Stimulated activated CD8-positive, alpha-beta memory T cell treated with anti-CD3 and anti-CD28 coated beads, Interleukin-2, amount 100 ng/mL, for 1 hour (primary cell): ENCODE results near the gene PSG2.
"Not testable (repeated sequence)": the region's sequence is repeated elsewhere in the genome, so short reads cannot be mapped to it uniquely, and the experiment has no call there.

Experiments used
- DNase-seq, 2 donors: peaks; one replicate each; pipeline ENCODE4 v3.0.0-alpha.2; 2020; ENCODE audit warnings: low read depth in 2 of 2

PSG2 gene

DNA sequence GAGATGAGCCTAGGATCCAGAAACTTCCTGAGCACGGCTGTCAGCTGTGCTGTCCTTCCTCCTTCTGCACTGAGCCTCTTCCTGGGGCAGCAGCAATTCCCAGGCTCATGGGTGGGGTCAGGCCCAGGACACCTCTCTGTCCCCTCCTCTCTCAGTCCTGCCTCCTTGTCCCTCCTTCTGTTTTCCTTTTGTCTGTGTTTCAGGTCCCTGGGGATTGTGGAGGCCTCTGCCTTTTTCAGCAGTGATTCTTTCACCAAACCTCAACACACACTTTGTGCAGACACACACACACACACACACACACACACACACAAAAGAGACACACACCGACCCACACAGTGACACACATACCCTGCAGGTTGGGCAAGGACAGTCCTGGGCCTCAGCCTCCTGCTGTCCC lies at the start of gene PSG2:
TSS of gene PSG2 (minus strand) at position 101 of the 400 bp plus-strand sequence. CDS start 132 bp downstream, outside the sequence.
- DNase-seq: not testable (repeated sequence)

DNA sequence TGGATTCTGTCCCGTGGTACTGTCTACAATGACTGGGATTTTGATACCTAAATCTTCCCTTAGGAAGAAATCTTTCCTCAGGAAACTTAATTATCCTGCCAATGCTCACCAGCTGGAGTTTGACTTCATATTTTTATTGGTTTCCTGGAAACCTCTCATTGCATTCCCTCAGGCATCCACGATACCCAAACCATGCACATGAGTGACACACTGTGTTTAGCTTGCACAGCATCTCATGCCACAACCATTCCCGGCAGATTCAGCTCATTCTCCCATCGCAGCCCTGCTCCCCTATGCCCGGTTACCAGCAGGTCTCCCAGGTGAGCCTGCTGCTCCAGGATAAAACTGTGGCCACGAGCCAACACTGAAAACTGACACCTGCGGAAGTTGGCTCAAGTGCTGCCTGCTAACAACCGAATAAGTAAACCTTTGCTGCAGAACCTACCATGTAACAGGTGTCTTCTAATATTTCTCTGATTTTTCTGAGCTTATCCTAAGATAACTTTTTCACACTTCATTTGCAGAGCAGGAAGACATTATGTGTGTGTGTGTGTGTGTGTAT lies 48.9 kb upstream of the PSG2 start:
- DNase-seq: not testable (repeated sequence)

DNA sequence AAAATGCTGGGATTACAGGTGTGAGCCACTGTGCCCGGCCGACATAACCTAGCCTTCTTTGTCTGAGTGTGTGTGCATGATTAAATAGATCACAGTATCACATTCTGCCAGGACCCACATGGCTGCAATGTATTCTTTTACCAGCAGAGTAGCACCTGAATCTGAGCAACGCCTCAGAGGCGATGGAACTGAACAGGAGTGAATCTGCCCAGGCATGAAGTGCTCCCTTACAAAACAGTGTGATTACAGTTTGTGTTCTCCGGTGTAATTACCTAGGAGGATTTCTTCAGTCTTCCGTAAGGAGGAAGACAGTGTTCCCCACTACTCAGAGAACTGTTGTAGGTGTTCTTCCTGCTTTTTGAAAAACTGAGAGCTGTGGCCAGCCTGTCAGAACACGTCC lies 46.7 kb upstream of the PSG2 start:
- not testable (repeated sequence) for DNase-seq

DNA sequence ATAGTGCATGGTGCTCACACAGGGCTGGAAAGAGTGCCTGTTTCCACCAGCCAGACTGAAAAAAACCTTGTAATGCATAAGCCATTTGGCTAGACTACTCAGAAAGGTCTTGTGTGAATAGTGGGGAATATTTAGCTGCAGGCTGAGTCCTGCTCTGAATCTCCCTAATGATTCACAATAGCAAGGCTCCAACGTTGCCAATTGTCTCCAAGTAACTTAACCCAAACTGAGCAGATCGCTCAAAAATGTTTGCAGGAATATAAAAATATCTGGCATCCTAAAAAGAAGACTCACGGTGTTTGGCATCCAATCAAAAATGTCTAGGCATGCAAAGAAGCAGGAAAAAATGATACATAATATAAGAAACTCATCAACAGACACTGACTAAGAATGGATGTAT lies 44.8 kb upstream of the PSG2 start:
- DNase-seq: not testable (repeated sequence)

DNA sequence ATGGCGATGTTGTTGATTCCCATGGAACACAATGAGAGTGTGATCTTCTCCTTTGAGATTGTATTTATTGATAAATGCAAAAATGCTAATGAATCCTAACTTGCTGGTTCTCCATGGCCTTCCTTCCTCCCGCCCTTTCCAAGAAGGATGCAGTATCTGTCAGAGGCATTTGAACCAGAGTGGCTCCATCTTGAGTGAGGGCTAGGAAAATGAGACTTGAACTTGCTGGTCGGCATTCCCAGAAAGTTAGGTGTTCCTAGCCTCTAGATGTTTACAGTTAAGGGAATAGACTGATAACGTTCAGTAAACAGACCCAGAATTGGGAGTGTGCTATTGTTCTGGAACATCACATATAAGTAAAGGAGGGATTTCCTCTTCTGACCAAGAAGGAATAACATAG lies 44.2 kb upstream of the PSG2 start:
- no peak for DNase-seq

DNA sequence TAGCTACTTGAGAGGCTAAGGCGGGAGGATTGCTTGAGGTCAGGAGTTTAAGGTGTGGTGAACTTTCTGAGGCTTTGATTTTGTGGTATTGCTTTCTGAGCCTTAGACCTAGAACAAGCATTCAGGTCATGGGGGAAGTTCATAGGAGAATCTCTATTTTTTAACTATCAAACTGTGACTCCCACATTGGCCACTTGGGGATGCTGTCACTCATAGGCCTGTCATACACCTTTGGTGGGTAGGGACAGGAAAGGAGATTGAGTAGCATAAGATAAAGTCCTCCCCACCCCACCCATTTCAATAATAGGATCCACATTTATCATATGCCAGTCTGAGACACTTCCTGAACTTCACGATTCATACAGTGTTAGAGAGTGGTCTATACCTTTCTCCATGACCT lies 41.9 kb upstream of the PSG2 start:
- DNase-seq: no peak

DNA sequence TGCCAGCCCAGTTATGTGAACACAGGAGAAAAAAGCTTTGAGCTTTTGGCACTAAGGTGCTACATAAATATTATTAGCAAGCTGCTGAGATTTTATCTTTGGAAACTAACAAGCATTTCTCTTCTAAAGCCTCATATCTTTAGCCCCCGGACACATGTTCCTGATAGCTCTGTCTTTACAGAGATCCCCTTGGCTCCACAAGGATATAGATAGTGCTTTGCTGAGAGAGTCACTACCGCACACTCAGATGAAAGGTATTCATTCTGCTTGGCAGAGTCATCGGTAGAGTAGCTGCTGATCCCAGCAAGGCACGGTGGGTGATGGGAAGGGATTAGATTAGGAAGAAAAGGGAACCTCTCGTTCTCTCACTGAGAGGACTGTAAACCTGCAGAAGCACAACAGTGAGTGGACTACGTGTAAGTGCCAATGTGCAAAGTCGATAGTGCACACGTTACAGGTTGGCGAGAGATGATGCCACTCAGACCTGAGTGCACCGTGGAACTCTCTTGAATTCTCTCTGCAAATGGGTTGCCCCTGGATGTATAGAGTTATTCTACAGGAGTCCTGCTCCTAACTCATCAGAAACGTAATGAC lies 38.0 kb upstream of the PSG2 start:
- not testable (repeated sequence) for DNase-seq

DNA sequence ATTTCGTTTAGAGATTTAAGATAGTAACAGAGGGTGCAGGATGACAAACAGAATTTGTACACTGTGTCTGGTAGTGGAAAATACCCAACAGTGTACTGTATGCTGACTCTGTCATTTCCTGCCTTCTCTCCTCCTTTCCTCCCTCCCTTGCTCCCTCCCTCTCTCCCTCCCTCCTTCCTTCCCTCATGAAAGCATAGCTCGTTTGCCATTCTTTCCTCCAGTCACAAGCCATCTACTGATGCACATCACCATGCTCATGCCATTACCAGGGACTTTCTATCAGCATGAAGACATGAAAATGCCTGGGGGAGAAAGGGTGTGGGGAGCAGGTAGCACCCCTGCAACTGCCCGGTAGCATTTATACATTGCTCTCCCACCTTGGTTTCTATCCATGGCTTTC lies 37.0 kb upstream of the PSG2 start:
- DNase-seq: not testable (repeated sequence)

DNA sequence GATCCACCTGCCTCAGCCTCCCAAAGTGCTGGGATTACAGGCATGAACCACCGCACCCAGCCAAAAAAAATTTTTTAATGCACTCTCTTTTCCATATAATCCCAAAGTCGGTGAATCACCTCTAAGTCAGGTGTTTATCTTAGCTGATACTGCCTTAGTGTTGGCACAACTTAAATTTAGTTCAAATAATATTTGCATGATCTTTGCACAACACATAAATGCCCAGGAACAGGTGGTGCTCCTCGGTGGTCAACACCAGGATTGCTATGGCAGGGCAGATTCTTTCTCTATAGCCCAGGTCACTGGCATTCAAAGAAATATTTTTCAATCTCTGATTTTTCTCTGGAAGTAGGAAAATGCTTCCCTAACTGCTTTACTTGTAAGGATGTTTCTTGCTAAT lies 33.9 kb upstream of the PSG2 start:
- DNase-seq: not testable (repeated sequence)

DNA sequence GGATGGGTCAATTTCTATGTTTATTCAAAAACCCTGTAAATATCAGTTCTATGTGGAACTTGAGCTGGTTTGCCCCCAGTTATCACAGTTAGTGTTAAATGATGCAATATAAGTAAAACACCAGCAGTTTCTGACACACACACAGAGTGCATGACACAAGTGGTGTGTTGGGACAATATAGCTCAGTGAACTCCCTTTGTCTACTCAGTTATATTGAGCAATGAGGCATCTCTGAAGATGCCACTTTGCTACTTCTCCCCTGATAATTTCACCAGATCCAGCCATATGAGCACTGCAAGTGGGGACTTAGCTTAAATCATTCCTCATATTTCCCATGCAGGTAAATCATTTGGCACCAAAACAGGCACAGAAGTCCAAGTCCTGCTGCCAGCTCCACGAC lies 33.0 kb upstream of the PSG2 start:
- not testable (repeated sequence) for DNase-seq

DNA sequence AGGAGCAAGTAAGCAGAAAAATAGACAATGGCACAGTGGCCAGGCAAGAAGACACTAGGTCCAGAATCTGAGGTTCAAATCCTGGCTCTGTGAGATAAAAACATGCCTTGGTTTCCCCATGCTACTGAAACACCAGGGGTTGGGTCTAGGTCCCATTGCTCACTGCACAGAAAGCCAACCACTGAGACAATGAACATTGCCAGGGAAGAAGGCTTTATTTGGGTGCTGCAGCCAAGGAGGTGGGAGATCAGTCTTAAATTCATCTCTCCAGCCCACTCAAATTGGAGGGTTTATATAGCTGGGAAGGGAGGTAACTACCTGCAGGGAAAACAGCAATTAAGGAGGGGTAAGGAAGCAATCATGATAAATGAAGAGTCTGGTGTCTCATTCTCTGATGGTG lies 32.6 kb upstream of the PSG2 start:
- DNase-seq: not testable (repeated sequence)

DNA sequence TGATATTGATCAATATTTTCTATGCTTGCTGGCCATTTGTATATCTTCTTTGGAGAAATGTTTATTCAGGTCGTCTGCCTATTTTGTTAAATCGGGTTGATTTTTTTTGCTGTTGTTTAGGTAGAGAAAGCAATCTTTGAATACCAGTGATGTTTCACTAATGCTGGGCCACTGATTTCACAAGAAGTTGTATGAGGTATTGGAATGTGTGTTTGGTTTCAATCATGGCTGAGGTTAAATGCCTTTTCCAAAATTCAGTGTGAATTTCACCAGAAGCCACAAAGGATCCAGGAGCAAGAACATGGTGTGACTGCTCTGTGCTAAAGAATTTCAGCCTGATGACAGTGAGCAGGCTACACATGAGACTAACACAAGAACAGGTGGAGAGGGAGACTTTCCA lies 32.1 kb upstream of the PSG2 start:
- DNase-seq: not testable (repeated sequence)

DNA sequence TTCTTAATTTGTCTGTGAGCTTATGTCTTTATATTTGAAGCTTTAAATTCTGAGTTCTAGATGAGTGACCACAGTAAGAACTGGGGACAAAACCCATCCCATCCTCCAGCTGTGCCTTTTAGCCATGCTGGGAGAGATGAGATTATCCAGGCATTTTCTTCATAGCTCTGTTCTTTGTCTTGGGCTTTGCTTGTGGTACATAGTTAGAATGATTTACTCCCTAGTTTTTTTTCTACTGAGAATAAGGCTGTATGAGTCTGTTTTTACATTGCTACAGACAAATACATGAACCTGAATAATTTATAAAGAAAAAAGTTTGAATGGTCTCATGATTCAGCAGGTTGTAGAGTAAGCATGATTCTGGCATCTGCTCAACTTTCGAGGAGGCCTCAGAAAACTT lies 24.9 kb upstream of the PSG2 start:
- not testable (repeated sequence) for DNase-seq

DNA sequence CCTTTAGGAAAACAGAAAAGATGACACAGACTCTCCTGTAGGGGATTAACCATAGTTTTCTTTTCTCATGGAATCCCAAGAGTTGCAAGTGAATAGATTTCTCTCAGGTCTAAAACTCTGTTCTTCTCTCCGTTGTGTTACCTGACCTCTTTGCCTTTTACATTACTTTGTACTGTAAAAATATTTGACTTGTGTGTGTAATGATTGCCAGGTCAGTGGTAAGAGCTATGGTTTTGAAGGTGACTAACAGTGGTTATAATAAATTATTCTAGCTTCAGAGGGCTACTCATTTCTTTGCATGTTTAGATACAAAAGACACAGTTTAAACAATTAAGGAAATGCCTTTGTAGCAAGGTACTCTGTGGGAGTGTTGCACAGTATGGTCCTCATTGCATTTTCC lies 23.0 kb upstream of the PSG2 start:
- DNase-seq: no peak

DNA sequence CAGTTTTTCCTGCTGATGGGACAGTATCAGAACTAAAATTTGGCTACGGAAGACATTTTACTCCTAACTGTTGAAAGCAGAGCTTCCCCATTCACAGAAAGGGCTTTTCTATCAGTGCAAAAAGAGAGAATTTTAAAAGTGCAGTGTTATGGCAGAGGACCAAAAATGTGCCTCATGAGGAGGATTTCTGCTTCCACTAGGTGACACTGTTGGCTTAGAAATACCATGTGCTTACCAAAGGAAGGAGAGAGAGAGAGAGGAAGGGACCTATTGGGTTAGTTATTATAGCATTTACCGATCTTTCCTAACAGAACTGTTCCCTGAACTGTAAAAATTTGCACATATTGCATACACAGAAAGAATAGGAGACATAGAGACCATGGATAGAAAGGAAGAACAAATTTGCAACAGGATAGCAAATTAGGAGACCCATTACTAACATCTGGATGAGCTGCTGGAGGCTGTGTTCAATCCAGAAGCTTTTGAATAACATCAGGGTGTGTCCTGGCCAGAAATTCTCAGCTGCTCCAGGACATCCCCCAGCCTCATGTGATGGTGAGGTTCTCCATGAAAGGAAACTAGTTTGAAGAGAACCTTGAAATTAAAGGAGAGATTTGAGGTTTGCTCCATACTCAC lies 21.8 kb upstream of the PSG2 start:
- DNase-seq: not testable (repeated sequence)

DNA sequence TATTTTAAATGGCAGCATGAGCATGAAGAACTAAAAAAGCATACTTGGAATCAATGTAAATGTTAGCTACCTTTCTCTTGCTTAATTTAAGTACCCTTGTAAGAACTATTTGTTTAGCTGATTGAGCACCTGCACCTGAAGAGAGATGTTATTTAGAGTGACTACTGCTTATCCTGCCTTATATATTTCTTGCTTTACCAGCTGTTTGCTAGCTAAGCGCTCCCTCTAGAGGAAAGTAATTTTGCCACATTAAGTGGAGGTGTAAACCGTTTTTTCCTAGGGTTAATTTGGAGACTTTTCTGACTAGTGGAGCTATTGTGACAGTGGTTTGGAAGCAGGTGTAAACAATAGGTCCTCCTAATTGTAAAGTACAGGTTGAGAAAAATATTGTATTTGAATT lies 19.4 kb upstream of the PSG2 start:
- DNase-seq: no peak

DNA sequence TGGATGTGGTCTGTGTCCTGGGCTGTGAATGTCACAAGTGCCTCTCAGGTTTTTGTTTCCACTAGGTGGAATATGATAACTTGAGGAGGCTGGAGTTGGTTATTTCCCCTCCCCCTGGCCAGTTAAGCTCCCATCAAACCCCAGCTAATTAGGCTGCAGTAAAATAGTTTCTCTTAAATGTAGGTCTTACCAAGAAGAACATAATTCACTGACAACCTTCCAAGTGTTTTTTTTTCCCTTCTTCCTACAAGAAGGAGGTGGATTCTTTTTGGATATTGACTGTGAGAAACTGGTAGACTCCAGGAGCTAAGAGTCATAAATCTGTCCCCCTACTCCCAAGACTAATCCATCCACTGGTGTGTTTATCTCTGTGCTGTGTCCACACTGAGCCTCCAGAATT lies 15.9 kb upstream of the PSG2 start:
- DNase-seq: not testable (repeated sequence)

DNA sequence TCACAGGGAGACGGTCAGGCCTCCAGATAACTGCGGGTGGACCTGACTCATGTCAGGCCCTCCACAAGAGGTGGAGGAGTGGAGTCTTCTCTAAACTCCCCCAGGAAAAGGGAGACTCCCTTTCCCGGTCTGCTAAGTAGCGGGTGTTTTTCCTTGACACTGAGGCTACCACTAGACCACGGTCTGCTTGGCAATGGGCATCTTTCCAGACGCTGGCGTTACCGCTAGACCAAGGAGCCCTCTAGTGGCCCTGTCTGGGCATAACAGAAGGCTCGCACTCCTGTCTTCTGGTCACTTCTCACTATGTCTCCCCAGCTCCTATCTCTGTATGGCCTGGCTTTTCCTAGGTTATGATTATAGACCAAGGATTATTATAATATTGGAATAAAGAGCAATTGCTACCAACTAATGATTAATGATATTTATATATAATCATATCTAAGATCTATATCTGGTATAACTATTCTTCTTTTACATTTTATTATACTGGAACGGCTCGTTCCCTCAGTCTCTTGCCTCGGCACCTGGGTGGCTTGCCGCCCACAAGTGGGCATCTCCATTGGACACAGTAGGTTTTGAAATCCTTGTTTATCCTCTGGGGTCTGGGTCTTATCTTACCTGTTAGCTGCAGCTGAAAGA lies 5.3 kb upstream of the PSG2 start:
- DNase-seq: not testable (repeated sequence)

DNA sequence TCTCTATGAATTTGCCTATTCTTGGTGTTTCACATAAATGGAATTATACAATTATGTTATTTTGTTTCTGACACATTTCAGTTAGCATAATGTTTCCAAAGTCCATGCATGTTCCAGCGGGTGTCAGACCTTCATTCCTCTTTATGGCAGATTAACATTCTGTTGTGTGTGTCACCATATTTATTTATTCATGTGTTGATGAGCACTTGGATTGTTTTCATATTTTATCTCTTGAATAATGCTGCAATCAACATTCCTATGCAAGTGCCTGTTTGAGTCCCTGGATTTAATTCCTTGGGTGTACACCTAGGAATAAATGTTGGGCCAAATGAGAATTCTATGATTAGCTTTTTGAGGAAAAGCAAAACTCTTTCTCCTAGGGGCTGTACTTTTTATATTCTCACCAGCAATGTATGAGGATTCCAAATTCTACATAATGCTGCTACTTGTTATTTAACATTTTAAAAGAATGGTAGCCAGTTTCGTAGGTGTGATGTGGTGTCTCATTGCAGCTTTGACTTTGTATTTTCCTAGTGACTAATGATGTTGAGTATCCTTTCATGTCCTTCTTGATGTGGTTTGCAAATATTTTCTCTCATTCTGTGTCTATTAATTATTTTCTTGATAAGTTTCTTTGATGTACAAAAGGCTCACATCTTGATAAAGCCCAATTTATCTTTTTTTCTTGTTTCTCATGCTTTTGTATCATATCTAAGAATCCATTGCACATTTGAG lies 3.5 kb upstream of the PSG2 start:
- not testable (repeated sequence) for DNase-seq

DNA sequence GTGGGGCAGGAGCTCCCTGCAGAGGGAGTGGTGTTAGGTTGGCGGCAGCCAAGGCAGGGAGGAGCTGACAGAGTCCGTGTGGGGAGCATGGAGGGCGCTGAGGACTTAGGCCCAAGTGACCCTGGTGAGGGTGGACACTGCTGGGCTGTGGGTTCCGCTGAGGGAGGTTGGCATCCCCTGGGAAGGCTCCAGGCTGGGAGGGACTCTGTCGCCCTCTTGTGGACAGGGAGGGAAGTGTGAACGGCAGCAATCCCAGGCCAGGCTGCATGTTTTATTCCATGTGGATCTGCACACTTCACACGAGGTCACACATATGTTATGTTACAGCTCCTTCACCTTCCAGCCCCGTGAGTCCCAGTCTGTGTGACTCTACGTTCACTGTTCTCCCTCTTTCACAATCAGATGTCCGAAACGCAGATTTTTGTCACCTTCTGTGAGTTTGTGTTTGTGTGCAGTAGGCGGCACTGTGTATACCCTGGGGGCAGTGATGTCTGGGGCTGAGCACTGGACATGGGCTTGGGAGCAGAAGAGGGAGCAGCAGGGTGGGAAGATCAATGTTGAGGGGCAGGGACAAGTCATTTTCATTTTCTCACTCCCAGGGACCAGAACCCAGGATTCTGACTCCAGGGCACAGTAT lies 1.8 kb upstream of the PSG2 start:
- not testable (repeated sequence) for DNase-seq

DNA sequence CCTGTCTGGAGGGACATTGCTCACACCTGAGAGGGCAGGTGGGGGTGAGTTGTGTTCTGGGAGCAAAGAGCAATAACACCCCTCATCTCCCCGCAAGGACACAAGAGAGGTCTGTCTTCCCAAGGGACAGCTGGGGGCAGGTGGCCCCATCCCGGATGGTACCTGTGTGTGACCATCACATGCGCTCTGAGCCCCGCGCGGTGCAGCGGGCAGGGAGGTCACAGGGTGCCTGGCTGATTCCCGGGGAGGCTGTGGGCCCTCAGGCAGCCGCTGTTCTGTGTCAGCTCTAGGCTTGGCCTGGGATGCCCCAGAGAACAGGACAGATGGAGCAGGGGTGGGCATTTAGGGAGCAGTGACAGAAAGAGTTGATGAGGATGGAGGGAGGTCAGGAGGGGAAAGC lies 1.2 kb upstream of the PSG2 start:
- DNase-seq: not testable (repeated sequence)

DNA sequence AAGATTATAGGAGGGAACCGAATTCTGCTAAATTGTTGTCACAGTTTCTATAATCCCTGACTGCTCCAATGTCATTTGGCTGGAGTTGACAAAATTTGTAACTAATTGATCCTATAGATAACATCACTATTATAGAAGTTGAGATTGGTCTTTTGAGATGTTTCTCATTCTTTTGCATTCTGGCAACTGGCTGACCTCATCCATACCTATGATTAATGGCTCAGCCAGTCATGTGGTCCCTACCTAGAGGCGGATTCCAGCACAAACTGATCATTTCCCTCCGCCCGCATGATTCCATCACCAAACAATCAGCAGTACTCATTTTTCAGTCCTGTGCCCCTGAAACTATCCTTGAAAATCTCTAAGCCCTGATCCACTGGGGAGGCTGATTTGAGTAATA lies 4.2 kb downstream of the PSG2 start:
- DNase-seq: no peak
